ENCODE measurements around the gene SORD.
"Not testable (repeated sequence)": the region's sequence is repeated elsewhere in the genome, so short reads cannot be mapped to it uniquely, and the experiment has no call there.

The SORD gene

GRCh38 chr15:45022871-45023658 lies at the start of gene SORD:
SORD (plus strand) TSS chr15:45023195; CDS start chr15:45023284, 89 bp downstream.
- DNase-seq, result peak; percentile 89

GRCh38 chr15:44976183-44976582 lies 46.8 kb upstream of the SORD start:
- not testable (repeated sequence) for DNase-seq

- DNase-seq, result not testable (repeated sequence)
Observed at GRCh38 chr15:44977781-44978180, 45.2 kb upstream of the SORD start.

GRCh38 chr15:44979617-44980339 lies 43.2 kb upstream of the SORD start:
- not testable (repeated sequence) for DNase-seq

GRCh38 chr15:44984144-44984543 lies 38.9 kb upstream of the SORD start:
- not testable (repeated sequence) for DNase-seq

- not testable (repeated sequence) for DNase-seq
Observed at GRCh38 chr15:44986346-44987055, 36.5 kb upstream of the SORD start.

- not testable (repeated sequence) for DNase-seq
Observed at GRCh38 chr15:44987711-44988110, 35.3 kb upstream of the SORD start.

- DNase-seq, result not testable (repeated sequence)
Observed at GRCh38 chr15:44988184-44988869, 34.7 kb upstream of the SORD start.

GRCh38 chr15:44988870-44989219 lies 34.1 kb upstream of the SORD start:
- not testable (repeated sequence) for DNase-seq

- DNase-seq, result not testable (repeated sequence)
Observed at GRCh38 chr15:44997632-44998031, 25.4 kb upstream of the SORD start.

GRCh38 chr15:44999105-44999504 lies 23.9 kb upstream of the SORD start:
- DNase-seq, result no peak

GRCh38 chr15:45001180-45001579 lies 21.8 kb upstream of the SORD start:
- not testable (repeated sequence) for DNase-seq

- not testable (repeated sequence) for DNase-seq
Observed at GRCh38 chr15:45003731-45004410, 19.1 kb upstream of the SORD start.

- DNase-seq, result not testable (repeated sequence)
Observed at GRCh38 chr15:45004590-45005175, 18.3 kb upstream of the SORD start.

GRCh38 chr15:45009046-45009445 lies 13.9 kb upstream of the SORD start:
- DNase-seq, result no peak

- not testable (repeated sequence) for DNase-seq
Observed at GRCh38 chr15:45015114-45015513, 7.9 kb upstream of the SORD start.

GRCh38 chr15:45020222-45020900 lies 2.6 kb upstream of the SORD start:
- DNase-seq, result not testable (repeated sequence)

- DNase-seq, result not testable (repeated sequence)
Observed at GRCh38 chr15:45020901-45021259, 2.1 kb upstream of the SORD start.

- no peak for DNase-seq
Observed at GRCh38 chr15:45021348-45021747, 1.6 kb upstream of the SORD start.

GRCh38 chr15:45023659-45024225 lies 747 bp downstream of the SORD start:
- DNase-seq, result no peak

- not testable (repeated sequence) for DNase-seq
Observed at GRCh38 chr15:45024649-45025048, 1.7 kb downstream of the SORD start.

Measured in CD4-positive, alpha-beta T cell treated with Interleukin-4 for 1 hour (primary cell).